GM19239 (cell line): ENCODE measurements around the gene ZDHHC24.

ENCODE experiments used
- DNase-seq: peaks from one replicate; pipeline ENCODE4 v3.0.0; 2011; ENCODE audit warnings: low spot score; ENCODE audit not compliant: insufficient read length
- FAIRE-seq: peaks from 2 replicates; lab custom pipeline; 2011; peaks lifted over from hg19 to GRCh38; lab: Jason Lieb, UNC

Gene ZDHHC24

GRCh38 chr11:66523611-66524010 lies 22.2 kb downstream of the ZDHHC24 start:
- DNase-seq, result no peak
- FAIRE-seq, result no peak

- no peak for FAIRE-seq
- no peak for DNase-seq
Observed at GRCh38 chr11:66510990-66511339, 34.9 kb downstream of the ZDHHC24 start.

GRCh38 chr11:66510271-66510989 lies 35.4 kb downstream of the ZDHHC24 start, which contains the start of gene BBS1:
TSS of gene BBS1 (plus strand) at chr11:66510635. CDS start at chr11:66510660, 25 bp downstream.
- DNase-seq, result peak; percentile 91

GRCh38 chr11:66509131-66509561 lies 36.7 kb downstream of the ZDHHC24 start:
- FAIRE-seq, result no peak
- no peak for DNase-seq

More at GRCh38 chr11:66510271-66510989, 35.4 kb downstream of the ZDHHC24 start, which contains the start of gene BBS1:
- FAIRE-seq, result peak; percentile 92

- no peak for DNase-seq
- no peak for FAIRE-seq
Observed at GRCh38 chr11:66505276-66505816, 40.5 kb downstream of the ZDHHC24 start.

- no peak for DNase-seq
- FAIRE-seq, result no peak
Observed at GRCh38 chr11:66498506-66498905, 47.3 kb downstream of the ZDHHC24 start.

- no peak for FAIRE-seq
- DNase-seq, result no peak
Observed at GRCh38 chr11:66497206-66497605, 48.6 kb downstream of the ZDHHC24 start.

GRCh38 chr11:66495401-66495854 lies 50.4 kb downstream of the ZDHHC24 start:
- DNase-seq (no peak), FAIRE-seq (no peak)

- DNase-seq (no peak), FAIRE-seq (no peak)
Observed at GRCh38 chr11:66494935-66495334, 50.9 kb downstream of the ZDHHC24 start.

- DNase-seq (no peak), FAIRE-seq (no peak)
Observed at GRCh38 chr11:66494458-66494857, 51.4 kb downstream of the ZDHHC24 start.

GRCh38 chr11:66493130-66493529 lies 52.7 kb downstream of the ZDHHC24 start:
- DNase-seq (no peak), FAIRE-seq (no peak)

GRCh38 chr11:66492161-66492865 lies 53.5 kb downstream of the ZDHHC24 start:
- FAIRE-seq (no peak), DNase-seq (no peak)

GRCh38 chr11:66491315-66491935 lies 54.4 kb downstream of the ZDHHC24 start:
- DNase-seq (no peak), FAIRE-seq (no peak)

- DNase-seq (no peak), FAIRE-seq (no peak)
Observed at GRCh38 chr11:66489636-66490035, 56.2 kb downstream of the ZDHHC24 start.

GRCh38 chr11:66488957-66489356 lies 56.9 kb downstream of the ZDHHC24 start:
- DNase-seq (no peak), FAIRE-seq (no peak)

GRCh38 chr11:66484806-66485380 lies 61.0 kb downstream of the ZDHHC24 start:
- no peak for DNase-seq
- FAIRE-seq, result no peak

- FAIRE-seq, result peak; percentile 91
Observed at GRCh38 chr11:66480117-66480938, 65.5 kb downstream of the ZDHHC24 start, which contains the start of gene DPP3. TSS of gene DPP3 (plus strand) at chr11:66480434. CDS start at chr11:66482201, 1,767 bp downstream.

GRCh38 chr11:66479394-66480116 lies 66.3 kb downstream of the ZDHHC24 start:
- FAIRE-seq (no peak), DNase-seq (no peak)

More at GRCh38 chr11:66480117-66480938, 65.5 kb downstream of the ZDHHC24 start, which contains the start of gene DPP3:
- DNase-seq, result peak; percentile 100
